Suppressor macrophage (primary cell): ENCODE data around the gene RHOG.

Source experiments
- DNase-seq, 4 experiments: peaks; one replicate each; pipeline ENCODE4 v3.0.0-alpha.2; 2020 to 2022

RHOG gene

GRCh38 chr11:3859373-3859881 lies 18.7 kb upstream of the RHOG start:
- no peak for DNase-seq

GRCh38 chr11:3857628-3858027 lies 16.9 kb upstream of the RHOG start:
- DNase-seq = no peak

GRCh38 chr11:3856856-3857553 lies 16.2 kb upstream of the RHOG start:
- no peak for DNase-seq

- DNase-seq = peak; percentile 50 to 81 (median 66)
These were observed 15.2 kb upstream of the RHOG start for GRCh38 chr11:3855808-3856491.

- peak; percentile 98 to 99 (median 98) for DNase-seq
These were observed 14.4 kb upstream of the RHOG start, which contains the start of gene STIM1 for GRCh38 chr11:3854977-3855807. STIM1 (plus strand) TSS chr11:3855664; CDS start chr11:3856271, 607 bp downstream.

- DNase-seq = no peak
These were observed 13.9 kb upstream of the RHOG start for GRCh38 chr11:3854660-3854976.

DNA sequence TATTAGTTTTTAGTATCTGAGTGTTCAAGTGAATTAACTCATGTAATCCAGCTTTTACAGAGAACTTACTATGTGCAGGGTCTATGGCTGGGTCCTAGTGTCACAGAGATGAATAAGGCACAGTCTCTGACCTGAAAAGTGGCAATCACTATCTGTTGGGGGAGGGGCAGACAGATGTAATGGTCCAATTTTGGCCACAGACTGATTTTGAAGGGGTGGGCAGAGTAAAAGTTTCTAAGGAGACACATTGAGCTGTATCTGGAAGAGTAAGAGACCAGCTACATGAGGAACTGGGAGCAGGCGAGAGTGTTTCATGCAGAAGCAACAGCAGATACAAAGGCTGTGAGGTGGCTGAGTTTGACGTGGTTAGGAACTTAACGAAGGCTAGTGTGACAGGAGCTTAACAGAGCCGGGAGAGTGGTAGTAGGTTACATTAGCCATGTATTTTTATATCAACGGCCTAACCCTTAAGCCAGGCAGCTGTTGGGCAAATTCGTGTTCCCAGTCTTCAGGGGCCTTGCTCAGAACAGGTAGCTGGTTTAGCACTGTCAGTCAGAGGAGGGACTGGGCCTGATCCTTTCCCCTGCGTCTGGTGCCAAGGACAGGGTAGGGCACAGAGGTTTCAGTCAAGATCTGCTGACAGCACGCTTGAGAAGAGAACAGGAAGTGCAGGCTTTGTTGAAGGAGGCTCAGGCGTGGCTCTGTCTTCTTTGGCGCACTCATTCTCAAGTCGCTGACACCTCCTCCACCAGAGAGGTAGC lies 13.3 kb upstream of the RHOG start:
- peak; percentile 78 to 87 (median 84) for DNase-seq

DNA sequence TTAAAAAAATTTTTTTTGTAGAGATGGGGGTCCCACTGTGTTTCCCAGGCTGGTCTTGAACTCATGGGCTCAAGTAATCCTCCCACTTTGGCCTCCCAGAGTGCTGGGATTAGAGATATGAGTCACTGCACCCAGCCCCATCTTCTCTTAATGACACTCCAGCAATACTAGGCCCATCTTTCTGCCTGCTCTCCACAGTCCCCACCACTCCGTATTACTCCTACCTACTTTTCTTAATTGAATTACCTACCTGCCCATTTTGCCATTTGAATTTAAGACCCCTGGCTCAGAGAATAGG lies 12.7 kb upstream of the RHOG start:
- DNase-seq = no peak

GRCh38 chr11:3849297-3849874 lies 8.6 kb upstream of the RHOG start:
- DNase-seq = peak; percentile 59 to 80 (median 72)

DNA sequence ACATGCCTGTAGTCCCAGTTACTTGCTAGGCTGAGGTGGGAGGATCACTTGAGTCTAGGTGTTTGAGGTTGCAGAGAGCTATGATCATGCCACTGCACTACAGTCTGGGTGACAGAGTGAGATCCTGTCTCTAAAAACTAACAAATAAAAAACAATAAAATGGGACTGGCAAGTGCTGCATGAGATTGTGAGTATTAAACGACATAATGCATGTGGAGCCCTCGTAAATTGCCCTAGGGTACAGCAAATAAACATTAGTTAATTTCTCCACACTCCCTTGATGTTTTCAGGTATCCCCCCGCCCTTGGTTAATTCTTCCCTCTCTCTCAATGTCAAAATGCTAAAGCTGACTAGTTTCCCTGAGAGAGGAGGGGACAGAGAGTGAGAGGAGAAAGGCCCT lies 4.9 kb upstream of the RHOG start:
- no peak for DNase-seq

DNA sequence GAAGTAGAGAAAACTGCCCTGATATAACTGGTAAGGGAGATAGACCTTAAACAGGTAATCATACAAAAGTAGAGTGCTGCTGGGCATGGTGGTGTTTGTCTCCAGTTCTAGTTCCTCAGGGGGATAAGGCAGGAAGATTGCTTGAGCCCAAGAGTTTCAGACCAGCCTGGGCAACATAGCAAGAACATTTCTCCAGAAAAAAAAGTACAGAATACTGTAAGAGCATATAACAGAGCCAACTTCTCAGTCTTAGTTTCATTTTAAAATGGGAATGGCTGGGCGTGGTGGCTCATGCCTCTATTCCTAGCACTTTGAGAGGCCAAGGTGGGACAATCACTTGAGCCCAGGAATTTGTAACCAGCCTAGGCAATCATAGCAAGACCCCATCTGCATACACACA lies 4.5 kb upstream of the RHOG start:
- no peak for DNase-seq

- peak in 1 of 4 experiments; percentile 53 for DNase-seq
These were observed 2.6 kb upstream of the RHOG start for GRCh38 chr11:3843326-3843725.

DNA sequence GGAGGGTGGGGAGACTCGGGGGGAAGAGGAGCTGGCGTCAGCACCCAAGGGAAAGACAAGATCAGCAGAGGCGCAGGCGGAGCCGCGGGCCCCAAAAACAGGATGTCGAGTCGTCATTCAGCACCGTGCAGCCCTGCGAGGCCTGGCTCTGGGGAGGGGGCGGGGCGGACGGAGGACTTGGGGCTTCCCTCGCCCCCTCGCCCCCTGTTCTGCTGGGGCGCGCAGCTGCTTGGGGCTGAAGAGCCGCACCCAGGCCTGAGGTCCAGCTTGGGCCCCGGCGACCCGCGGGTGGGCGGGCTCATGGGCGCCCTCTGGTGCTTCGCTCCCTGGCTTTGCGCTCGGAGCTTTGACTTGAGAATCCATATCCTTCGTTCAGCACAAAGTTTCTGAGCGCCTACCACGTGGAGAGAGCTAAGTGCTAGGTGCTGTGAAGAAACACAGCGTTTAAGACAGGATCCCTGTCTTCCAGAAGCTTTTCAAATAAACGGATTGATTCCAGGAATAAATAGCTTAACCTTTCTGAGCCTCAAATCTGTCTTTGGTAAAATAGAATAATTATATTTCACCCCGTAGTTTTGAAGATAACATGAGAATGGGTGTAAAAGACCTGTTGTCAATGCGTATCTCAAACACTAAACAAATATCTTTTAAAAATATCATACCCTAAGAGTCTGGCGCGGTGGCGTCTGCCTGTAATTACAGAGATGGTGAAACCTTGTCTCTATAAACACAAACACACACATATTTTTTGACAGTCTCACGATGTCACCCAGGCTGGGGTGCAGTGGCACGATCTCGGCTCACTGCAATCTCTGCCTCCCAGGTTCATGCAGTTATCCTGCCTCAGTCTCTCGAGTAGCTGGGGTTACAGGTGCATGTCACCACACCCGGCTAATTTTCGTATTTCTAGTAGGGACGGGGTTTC lies 929 bp upstream of the RHOG start:
- peak; percentile 94 to 97 (median 95) for DNase-seq

- peak in 2 of 4 experiments; percentile 31 to 47 for DNase-seq
These were observed 522 bp downstream of the RHOG start for GRCh38 chr11:3840004-3840869.

DNA sequence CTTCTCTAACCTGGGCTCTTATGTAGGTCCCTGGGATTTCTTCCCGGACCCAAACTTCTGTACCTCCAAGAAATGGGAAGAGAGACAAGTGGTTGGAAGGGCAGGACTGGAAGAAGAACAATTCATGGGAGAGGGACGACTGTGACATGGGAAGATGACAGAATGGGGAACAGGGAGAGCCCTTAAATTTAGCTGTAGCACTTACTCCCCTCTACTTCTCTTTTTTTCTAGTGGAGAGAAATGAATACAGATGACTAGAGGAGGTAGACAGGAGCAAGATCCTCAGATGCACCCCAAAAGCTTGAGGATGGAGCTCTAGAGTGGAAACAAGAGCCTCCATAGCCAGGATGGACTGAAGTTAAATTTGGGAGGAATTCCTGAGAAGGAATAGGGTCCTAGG lies 2.3 kb downstream of the RHOG start:
- peak in 3 of 4 experiments; percentile 42 to 75 (median 70) for DNase-seq

DNA sequence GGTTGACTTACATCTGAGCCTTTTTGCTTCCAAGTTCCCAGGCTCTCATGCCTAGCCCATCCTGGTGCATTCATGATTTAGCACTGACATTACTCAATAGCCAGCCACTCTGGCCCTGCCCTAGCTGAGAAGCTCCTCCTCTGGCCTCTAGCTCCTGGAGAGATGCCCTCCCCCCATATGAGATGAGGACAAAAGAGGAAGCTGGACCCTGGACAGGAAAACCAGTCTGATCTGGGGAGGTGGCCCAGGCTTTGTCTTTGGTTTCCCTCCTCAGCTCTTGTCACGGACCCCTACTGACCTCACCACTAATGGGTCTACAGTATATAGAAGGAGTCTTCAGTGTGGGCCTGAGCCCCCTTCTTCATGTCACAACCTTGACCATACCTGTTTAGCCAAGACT lies 3.0 kb downstream of the RHOG start:
- DNase-seq = peak; percentile 86 to 96 (median 93)

DNA sequence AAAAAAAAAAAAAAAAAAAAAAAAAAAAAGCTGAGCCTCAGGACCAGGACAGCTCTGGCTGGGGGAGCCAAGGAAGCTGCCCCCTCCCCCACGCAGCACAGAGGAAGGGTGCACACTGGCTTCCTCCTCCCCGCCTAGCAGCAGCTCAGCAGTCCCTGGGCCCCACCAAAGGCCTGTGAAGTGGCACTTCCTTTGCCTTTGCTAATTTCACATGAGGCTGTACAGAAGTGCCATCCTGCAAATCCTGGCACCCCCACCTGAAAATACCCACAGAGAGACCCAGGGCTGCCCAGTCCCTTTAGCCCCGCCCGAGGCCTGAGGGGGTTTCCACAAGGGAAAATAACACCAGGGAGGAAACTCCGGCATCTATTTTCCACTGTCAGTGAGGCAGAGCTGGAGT lies 3.9 kb downstream of the RHOG start:
- peak in 3 of 4 experiments; percentile 71 to 83 (median 82) for DNase-seq

- DNase-seq = peak in 3 of 4 experiments; percentile 49 to 71 (median 60)
These were observed 5.0 kb downstream of the RHOG start for GRCh38 chr11:3835751-3836150.

DNA sequence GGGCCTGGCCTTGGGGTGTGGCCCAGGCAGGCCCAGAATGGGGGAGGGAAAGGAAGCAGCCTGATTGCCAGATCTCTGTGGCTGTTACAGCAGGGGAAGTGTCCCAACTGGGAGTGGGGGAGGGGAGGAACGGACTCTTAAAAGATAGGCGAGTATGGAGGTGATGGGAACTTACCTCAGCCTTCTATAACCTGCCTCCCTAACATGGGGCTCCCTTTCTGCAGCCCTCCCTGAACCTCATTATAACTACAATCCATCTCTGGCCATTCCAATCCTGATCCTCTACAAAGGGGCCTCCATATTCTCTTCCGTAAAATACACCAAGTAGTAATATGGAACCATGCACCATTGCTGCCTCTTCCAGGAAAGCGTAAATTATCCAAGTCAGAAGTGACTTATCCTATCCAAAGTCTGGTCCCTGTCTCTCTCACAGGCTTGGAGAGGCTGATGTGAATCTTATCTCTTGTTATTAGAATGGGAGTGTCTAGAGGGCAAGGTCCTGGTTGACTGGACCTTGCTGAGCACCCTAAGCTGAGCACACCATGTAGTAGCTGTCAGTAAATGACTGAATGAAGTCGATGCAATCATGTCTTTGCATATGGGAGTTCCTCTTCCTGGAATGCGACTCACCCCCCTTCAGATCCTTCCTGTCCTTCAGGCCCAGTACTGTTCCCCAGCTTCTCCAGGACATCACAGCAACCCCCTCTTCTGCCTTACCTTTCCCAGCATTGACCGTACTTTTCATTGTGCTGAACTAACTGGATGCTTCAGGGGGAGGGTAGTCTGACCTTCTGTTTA lies 5.9 kb downstream of the RHOG start:
- DNase-seq = peak; percentile 71 to 92 (median 83)
